ENCODE results near the gene LRRC8A. TPM values are rescaled to one million over a fixed set of nuclear protein-coding genes. Genes with fewer than 3 reads are reported as not detected.

The LRRC8A gene
- total and polyA plus RNA-seq, 2 of the 8 experiments (the other 6 are each of a cell fraction or from before 2014, with no cell fraction given): 103 to 111 TPM

DNA sequence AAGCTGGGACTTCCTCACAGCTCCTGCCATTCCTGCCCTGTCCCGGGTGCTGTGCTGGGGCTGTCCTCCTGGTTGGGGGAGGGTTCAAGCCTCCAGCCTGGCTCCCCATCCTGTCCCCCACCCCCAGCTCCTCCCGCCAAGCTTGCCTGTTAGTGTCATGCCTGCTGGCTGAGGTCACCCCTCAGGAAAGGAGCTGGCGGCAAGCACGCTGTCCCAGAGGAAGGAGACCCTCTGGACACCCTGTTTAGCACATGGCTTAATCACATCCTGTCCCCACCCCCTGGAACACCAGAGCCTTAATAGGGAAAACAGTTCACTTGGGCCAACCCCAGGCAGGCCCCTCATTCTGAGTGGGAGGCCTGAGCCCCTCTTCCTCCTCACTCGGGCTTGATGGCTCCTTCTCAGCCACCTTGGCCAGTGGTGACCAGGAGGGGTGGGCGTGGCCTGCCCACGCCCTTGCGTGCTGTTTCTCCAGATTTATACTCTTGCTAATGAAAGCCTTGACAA lies 29.6 kb downstream of the LRRC8A start:
- peaks cover 0 to 24% (median 18%) of the 10 kb centered on the region in 4 experiments; a peak in 6 of 7 replicates for H3K4me1 ChIP-seq (replicated peaks in 1 of 4; ENCODE audit: control insufficient read depth in 3 of 4, insufficient read depth in 4 of 4, low read length in 3 of 4)
- no peak overlapping the region for H4K5ac ChIP-seq (ENCODE audit: insufficient read length, low read depth, low read length)
- no peaks in the 10 kb centered on the region for H3K23me2 ChIP-seq (ENCODE audit: low read depth, low read length)
- H3K4ac ChIP-seq (replicated peaks; ENCODE audit: insufficient read length, low read depth, low read length): no peak overlapping the region
- POLR2A ChIA-PET (ENCODE audit: partially characterized antibody): interaction anchor here (0.9 to 1.9 kb wide), 3 partner anchors 9 to 24 kb away, joined by 3 to 14 read pairs (median 4); partner anchors contain the start of gene PHYHD1
- H2BK120ac ChIP-seq (replicated peaks; ENCODE audit: low read depth, low read length): no peak overlapping the region
- peak overlapping the region; percentile 95; the same call in 1 of the 2 replicates for H3K18ac ChIP-seq (ENCODE audit: extremely low read depth, low read length)
- peaks cover 18 to 53% (median 45%) of the 10 kb centered on the region in 4 experiments for H3K36me3 ChIP-seq (ENCODE audit: control insufficient read depth in 2 of 4, insufficient read depth in 4 of 4, low read length in 3 of 4)
- peak overlapping the region; percentile 73; the same call in 1 of the 2 replicates for H3K27ac ChIP-seq (ENCODE audit: low read depth, low read length)
- H2AFZ ChIP-seq (ENCODE audit: low read length): no peak overlapping the region
- H3K4me3 ChIP-seq (ENCODE audit: extremely low read depth in 1 of 4, insufficient read depth in 2 of 4, low read depth in 3 of 4, low read length in 4 of 4): peak overlapping the region in 1 of 4 experiments; percentile 1; a peak in 1 of 8 replicates
- H2BK5ac ChIP-seq (ENCODE audit: low read depth, low read length): peak overlapping the region; percentile 93
- WGBS, 2 experiments (ENCODE audit: extremely low coverage in 1 of 2, insufficient coverage in 1 of 2, insufficient read length in 1 of 2, insufficient replicate concordance in 2 of 2, low coverage in 1 of 2, low lambda C conversion rate in 2 of 2, missing lambda C conversion rate in 1 of 2): 94% methylated on average over 8 of the region's 8 CpGs; no CpG with 5 or more reads in 1 of the 2 experiments
- H3K79me1 ChIP-seq (ENCODE audit: low read depth, low read length): peaks cover 15% of the 10 kb centered on the region
- peaks cover 34% of the 10 kb centered on the region in 2 experiments for H4K20me1 ChIP-seq (replicated peaks in 1 of 2; ENCODE audit: control insufficient read depth in 1 of 2, insufficient read depth in 2 of 2, low read length in 2 of 2)
- no peaks in the 10 kb centered on the region for H3K27me3 ChIP-seq (replicated peaks in 1 of 4; ENCODE audit: control insufficient read depth in 3 of 4, extremely low read depth in 1 of 4, insufficient read depth in 3 of 4, low read length in 3 of 4)
- H2AK5ac ChIP-seq (ENCODE audit: low read depth, low read length): peak overlapping the region; percentile 90; the same call in 1 of the 2 replicates
- CTCF ChIA-PET (ENCODE audit: partially characterized antibody): interaction anchor here (0.6 to 3.2 kb wide), 4 partner anchors 11 to 44 kb away, joined by 3 to 24 read pairs (median 7); no protein-coding TSS in a partner anchor
- FAIRE-seq (no peak), DNase-seq (ENCODE audit: low read depth in 1 of 2, low spot score in 2 of 2) (peak in 1 of 2 experiments; percentile 64)
- no peak overlapping the region for H2BK15ac ChIP-seq (ENCODE audit: low read length)
- no peak overlapping the region for H3K14ac ChIP-seq (ENCODE audit: insufficient read length)
- H3K56ac ChIP-seq (replicated peaks; ENCODE audit: insufficient read length, low read depth, low read length): no peak overlapping the region
- H3K9me3 ChIP-seq (ENCODE audit: insufficient read depth in 2 of 2, low read depth in 1 of 2, low read length in 1 of 2): no peaks in the 10 kb centered on the region
- H4K8ac ChIP-seq (ENCODE audit: extremely low read depth, insufficient read depth, low read length): no peak overlapping the region; the same call in 1 of the 2 replicates
- H3K4me2 ChIP-seq (ENCODE audit: insufficient read depth in 1 of 2, low read depth in 2 of 2, low read length in 2 of 2): peak overlapping the region in 1 of 2 experiments; percentile 46; a peak in 3 of 4 replicates
- H4K91ac ChIP-seq (replicated peaks; ENCODE audit: insufficient read length, low read length): no peak overlapping the region
- TF ChIP-seq POU5F1 (IDR thresholded peaks at IDR 0.05; ENCODE audit: low read depth, low read length) (no peak), SP1 (IDR thresholded peaks at IDR 0.05; ENCODE audit: low read depth, low read length) (no peak), JUN (IDR thresholded peaks at IDR 0.05; ENCODE audit: low read depth, low read length) (no peak), SIN3A (conservative IDR thresholded peaks at IDR 0.05 in 1 of 2, IDR thresholded peaks at IDR 0.05 in 1 of 2; ENCODE audit: low read depth in 1 of 2, low read length in 2 of 2) (no peak), CTBP2 (IDR thresholded peaks at IDR 0.05; ENCODE audit: borderline replicate concordance, insufficient read depth, insufficient read length, low read length) (no peak), SP2 (IDR thresholded peaks at IDR 0.05; ENCODE audit: low read length) (no peak)
- TF ChIP-seq, protein P1, sequence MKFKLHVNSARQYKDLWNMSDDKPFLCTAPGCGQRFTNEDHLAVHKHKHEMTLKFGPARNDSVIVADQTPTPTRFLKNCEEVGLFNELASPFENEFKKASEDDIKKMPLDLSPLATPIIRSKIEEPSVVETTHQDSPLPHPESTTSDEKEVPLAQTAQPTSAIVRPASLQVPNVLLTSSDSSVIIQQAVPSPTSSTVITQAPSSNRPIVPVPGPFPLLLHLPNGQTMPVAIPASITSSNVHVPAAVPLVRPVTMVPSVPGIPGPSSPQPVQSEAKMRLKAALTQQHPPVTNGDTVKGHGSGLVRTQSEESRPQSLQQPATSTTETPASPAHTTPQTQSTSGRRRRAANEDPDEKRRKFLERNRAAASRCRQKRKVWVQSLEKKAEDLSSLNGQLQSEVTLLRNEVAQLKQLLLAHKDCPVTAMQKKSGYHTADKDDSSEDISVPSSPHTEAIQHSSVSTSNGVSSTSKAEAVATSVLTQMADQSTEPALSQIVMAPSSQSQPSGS (IDR thresholded peaks at IDR 0.05; ENCODE audit: low read length): no peak
- TF ChIP-seq, protein P2, sequence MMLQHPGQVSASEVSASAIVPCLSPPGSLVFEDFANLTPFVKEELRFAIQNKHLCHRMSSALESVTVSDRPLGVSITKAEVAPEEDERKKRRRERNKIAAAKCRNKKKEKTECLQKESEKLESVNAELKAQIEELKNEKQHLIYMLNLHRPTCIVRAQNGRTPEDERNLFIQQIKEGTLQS (IDR thresholded peaks at IDR 0.05; ENCODE audit: insufficient read depth, low read depth, low read length): no peak
- H2BK12ac ChIP-seq (ENCODE audit: low read depth, low read length): peak overlapping the region; percentile 90
- no peak overlapping the region for H3K23ac ChIP-seq (ENCODE audit: insufficient read length)
- peaks cover 0 to 69% of the 10 kb centered on the region in 2 experiments; a peak in 2 of 4 replicates for H3K79me2 ChIP-seq (ENCODE audit: control insufficient read depth in 1 of 2, insufficient read depth in 2 of 2, low read length in 2 of 2)
- H3K9ac ChIP-seq (replicated peaks in 1 of 4; ENCODE audit: extremely low read depth in 1 of 4, low read depth in 3 of 4, low read length in 3 of 4): no peak overlapping the region
- no peak overlapping the region for H2BK20ac ChIP-seq (ENCODE audit: low read length)
